Coronary artery (tissue), 2 donors: ENCODE results near the gene CD7.

Source experiments
- DNase-seq: peaks from one replicate; pipeline ENCODE4 v3.0.0-alpha.2; 2017; ENCODE audit warnings: low spot score
- H3K27ac ChIP-seq, 2 donors: fragments of 200-600 bp; sonication (generic); one replicate each; pipeline ENCODE4 v1.5.1; 2016 to 2019
- H3K4me3 ChIP-seq: fragments of 200-600 bp; sonication (generic); 2 replicates; pipeline ENCODE4 v1.5.1; 2016; ENCODE audit warnings: mild to moderate bottlenecking, moderate library complexity
- CTCF ChIP-seq: fragments of 200-600 bp; sonication (generic); IDR thresholded peaks from one replicate; pipeline ENCODE4 v1.5.1; 2019; ENCODE audit warnings: antibody characterized with exemption

The CD7 gene

GRCh38 chr17:82357394-82357793, 40.0 kb upstream of the CD7 start:
- no peak for DNase-seq
- no peak overlapping the region for H3K27ac ChIP-seq
- H3K4me3 ChIP-seq = no peak overlapping the region
- no peak for TF ChIP-seq CTCF

GRCh38 chr17:82356845-82357355, 39.5 kb upstream of the CD7 start:
- Histone ChIP-seq H3K4me3 (no peak overlapping the region), H3K27ac (no peak overlapping the region)
- no peak for DNase-seq
- TF ChIP-seq CTCF = no peak

- no peak overlapping the region for H3K4me3 ChIP-seq
- H3K27ac ChIP-seq = no peak overlapping the region
- no peak for DNase-seq
- no peak for TF ChIP-seq CTCF
Observed at GRCh38 chr17:82355770-82356427, 38.5 kb upstream of the CD7 start.

- no peak for TF ChIP-seq CTCF
- Histone ChIP-seq H3K27ac (no peak overlapping the region), H3K4me3 (no peak overlapping the region)
- DNase-seq = no peak
Observed at GRCh38 chr17:82354804-82355308, 37.4 kb upstream of the CD7 start.

- Histone ChIP-seq H3K27ac (no peak overlapping the region), H3K4me3 (no peak overlapping the region)
- TF ChIP-seq CTCF = no peak
- DNase-seq = no peak
Observed at GRCh38 chr17:82353484-82353883, 36.1 kb upstream of the CD7 start.

- H3K27ac ChIP-seq = no peak overlapping the region
- no peak for DNase-seq
- H3K4me3 ChIP-seq = no peak overlapping the region
- TF ChIP-seq CTCF = peak; percentile 99
Observed at GRCh38 chr17:82351713-82352488, 34.5 kb upstream of the CD7 start.
